K562 (cell line): ENCODE data around the gene SH3BGRL3. TPM values are rescaled to one million over a fixed set of nuclear protein-coding genes. Genes with fewer than 3 reads are reported as not detected.

Experiments used
- BCLAF1 ChIP-seq, 2 experiments: fragments of 450-650 bp in 1 of 2; IDR thresholded peaks; 2 replicates each; pipeline ENCODE4 v1.6.1; 2011 to 2017; ENCODE audit warnings: low read depth in 2 of 2, antibody characterized with exemption in 1 of 2, borderline replicate concordance in 1 of 2, low read length in 1 of 2, mild to moderate bottlenecking in 1 of 2, mixed read lengths in 1 of 2; ENCODE audit not compliant: control insufficient read depth in 1 of 2
- CCAR2 ChIP-seq: fragments of 200-400 bp; formaldehyde crosslinking; IDR thresholded peaks from 2 replicates; pipeline ENCODE4 v1.6.1; 2017; ENCODE audit warnings: mild to moderate bottlenecking, low read depth, low read length
- EHMT2 ChIP-seq: fragments of 450-650 bp; IDR thresholded peaks from 2 replicates; pipeline ENCODE4 v1.6.1; 2018; ENCODE audit warnings: antibody characterized with exemption
- ETS1 ChIP-seq: conservative IDR thresholded peaks from 2 replicates; pipeline ENCODE4 v1.6.1; 2011; ENCODE audit warnings: low read depth, mild to moderate bottlenecking, low read length; ENCODE audit not compliant: control insufficient read depth
- HES1 ChIP-seq: fragments of 450-650 bp; IDR thresholded peaks from 2 replicates; pipeline ENCODE4 v1.6.1; 2016; ENCODE audit warnings: low read depth, mild to moderate bottlenecking, moderate library complexity
- MAFK ChIP-seq: IDR thresholded peaks from 2 replicates; pipeline ENCODE4 v1.6.1; 2011; ENCODE audit warnings: low read length, improper control_type of control experiment
- MCM7 ChIP-seq, 2 experiments: fragments of 450-650 bp; IDR thresholded peaks; 2 replicates each; pipeline ENCODE4 v1.6.1; 2016 to 2018
- MEF2A ChIP-seq: IDR thresholded peaks from 2 replicates; pipeline ENCODE4 v1.6.1; 2011; ENCODE audit warnings: low read depth, mild to moderate bottlenecking, low read length, moderate library complexity; ENCODE audit not compliant: control insufficient read depth
- MTF1 ChIP-seq: fragments of 250-450 bp; sonication (Bioruptor Pico); IDR thresholded peaks from 2 replicates; pipeline ENCODE4 v1.9.0; 2021; ENCODE audit warnings: moderate library complexity, mild to moderate bottlenecking, inconsistent platforms, borderline replicate concordance
- NFRKB ChIP-seq: fragments of 450-650 bp; IDR thresholded peaks from 2 replicates; pipeline ENCODE4 v1.6.1; 2016; ENCODE audit warnings: low read depth
- RFX5 ChIP-seq: IDR thresholded peaks from 2 replicates; pipeline ENCODE4 v1.6.1; 2011; ENCODE audit warnings: low read depth, mild to moderate bottlenecking, improper control_type of control experiment, low read length
- RUNX1 ChIP-seq: sonication (generic); IDR thresholded peaks from 2 replicates; pipeline ENCODE4 v1.6.1; 2016; ENCODE audit warnings: antibody characterized with exemption, low read depth
- SMAD2 ChIP-seq: fragments of 150-350 bp; IDR thresholded peaks from 2 replicates; pipeline ENCODE4 v1.6.1; 2014; ENCODE audit warnings: low read depth, mild to moderate bottlenecking, low read length
- SRSF3 ChIP-seq: fragments of 200-400 bp; formaldehyde crosslinking; IDR thresholded peaks from 2 replicates; pipeline ENCODE4 v1.6.1; 2016; ENCODE audit warnings: mild to moderate bottlenecking, low read length, moderate library complexity; ENCODE audit not compliant: insufficient read depth
- TRIM24 ChIP-seq, 2 experiments: fragments of 450-650 bp; IDR thresholded peaks; 2 replicates each; pipeline ENCODE4 v1.6.1; 2016
- ZNF184 ChIP-seq: sonication (generic); formaldehyde crosslinking; IDR thresholded peaks from 2 replicates; pipeline ENCODE4 v1.5.0; 2020; ENCODE audit warnings: missing genetic modification reagents
- ZNF239 ChIP-seq: fragments of 250-450 bp; sonication (Bioruptor Pico); IDR thresholded peaks from 2 replicates; pipeline ENCODE4 v1.4.0; 2020; ENCODE audit warnings: mild to moderate bottlenecking
- polyA plus RNA-seq, 8 experiments: library from polyadenylated mRNA; depleted of rRNA in 4 of 8; stranded (reverse) in 5 of 8; unstranded in 3 of 8; fragments of >200 nt; fragmentation: Nextera tagmentation in 2 of 8; fragmentation: Illumina TruSeq in 1 of 8; extraction: Ambion mirVana in 2 of 8; extraction: Trizol in 1 of 8; gene quantifications; 2 replicates each; pipeline versions ENCODE4 v1.2.1 to v1.2.3, GENCODE V29; 2011 to 2014; ENCODE audit warnings: inconsistent platforms in 1 of 8, missing spikeins in 1 of 8
- total RNA-seq, 7 experiments: library from RNA; depleted of rRNA in 6 of 7; stranded (reverse); fragments of >200 nt in 6 of 7; fragmentation: Illumina TruSeq in 2 of 7; extraction: Trizol in 2 of 7; gene quantifications; 2 replicates each; pipeline versions ENCODE4 v1.2.1 to v1.2.3, GENCODE V29; 2011 to 2021; ENCODE audit warnings: low replicate concordance in 1 of 7

SH3BGRL3 gene
- total and polyA plus RNA-seq, 9 of the 15 experiments (the other 6 are each of a cell fraction or from before 2014, with no cell fraction given) = 30.3 to 140 (median 54.2) TPM

- TF ChIP-seq BCLAF1 (IDR thresholded peaks at IDR 0.05; ENCODE audit: borderline replicate concordance in 1 of 2, control insufficient read depth in 1 of 2, low read depth in 2 of 2, low read length in 1 of 2) = no peak
- no peak for TF ChIP-seq MTF1 (CRISPR knock-in tag)
- no peak for TF ChIP-seq MAFK
- TF ChIP-seq ETS1 = peak; percentile 94
- peak; percentile 46 for TF ChIP-seq NFRKB
- no peak for TF ChIP-seq SMAD2
- no peak for TF ChIP-seq CCAR2
- TF ChIP-seq RFX5 = no peak
- no peak for TF ChIP-seq ZNF239 (CRISPR knock-in tag)
- TF ChIP-seq MEF2A = no peak
- no peak for TF ChIP-seq MCM7 (IDR thresholded peaks at IDR 0.05)
- TF ChIP-seq HES1 = no peak
- no peak for TF ChIP-seq ZNF184 (CRISPR knock-in tag)
- TF ChIP-seq TRIM24 (IDR thresholded peaks at IDR 0.05) = no peak
- no peak for TF ChIP-seq SRSF3
- TF ChIP-seq EHMT2 = no peak
- no peak for TF ChIP-seq RUNX1
These were observed 26.7 kb downstream of the SH3BGRL3 start, which contains the start of gene UBXN11 (continued) for GRCh38 chr1:26306290-26307229.
